Esophagus squamous epithelium (tissue), 4 donors: ENCODE measurements around the gene BBS12.

Experiments used
- CTCF ChIP-seq, 6 experiments: fragments of 450-650 bp in 4 of 6; fragments of 200-600 bp in 2 of 6; sonication (generic) in 2 of 6; IDR thresholded peaks; one replicate each; pipeline ENCODE4 v1.5.1; 2016 to 2019; ENCODE audit warnings: antibody characterized with exemption in 6 of 6, mild to moderate bottlenecking in 4 of 6, moderate library complexity in 4 of 6
- POLR2A ChIP-seq, 4 donors: fragments of 450-650 bp; IDR thresholded peaks; one replicate each; pipeline ENCODE4 v1.6.1; 2017; ENCODE audit warnings: antibody characterized with exemption in 4 of 4, mild to moderate bottlenecking in 4 of 4, moderate library complexity in 3 of 4

GRCh38 chr4:122764071-122764820 is 31.7 kb downstream of the BBS12 start:
- TF ChIP-seq CTCF (IDR thresholded peaks at IDR 0.05) (no peak), POLR2A (IDR thresholded peaks at IDR 0.05) (no peak)
